GM18502 (cell line): ENCODE data around the gene ANKRD55.

Experiments
- ATAC-seq: cut with Tn5 transposase; IDR thresholded peaks from one replicate; pipeline ENCODE4 v1.9.1; 2021; ENCODE audit warnings: mild to moderate bottlenecking; ENCODE audit not compliant: unreplicated experiment, poor library complexity

Gene ANKRD55

DNA sequence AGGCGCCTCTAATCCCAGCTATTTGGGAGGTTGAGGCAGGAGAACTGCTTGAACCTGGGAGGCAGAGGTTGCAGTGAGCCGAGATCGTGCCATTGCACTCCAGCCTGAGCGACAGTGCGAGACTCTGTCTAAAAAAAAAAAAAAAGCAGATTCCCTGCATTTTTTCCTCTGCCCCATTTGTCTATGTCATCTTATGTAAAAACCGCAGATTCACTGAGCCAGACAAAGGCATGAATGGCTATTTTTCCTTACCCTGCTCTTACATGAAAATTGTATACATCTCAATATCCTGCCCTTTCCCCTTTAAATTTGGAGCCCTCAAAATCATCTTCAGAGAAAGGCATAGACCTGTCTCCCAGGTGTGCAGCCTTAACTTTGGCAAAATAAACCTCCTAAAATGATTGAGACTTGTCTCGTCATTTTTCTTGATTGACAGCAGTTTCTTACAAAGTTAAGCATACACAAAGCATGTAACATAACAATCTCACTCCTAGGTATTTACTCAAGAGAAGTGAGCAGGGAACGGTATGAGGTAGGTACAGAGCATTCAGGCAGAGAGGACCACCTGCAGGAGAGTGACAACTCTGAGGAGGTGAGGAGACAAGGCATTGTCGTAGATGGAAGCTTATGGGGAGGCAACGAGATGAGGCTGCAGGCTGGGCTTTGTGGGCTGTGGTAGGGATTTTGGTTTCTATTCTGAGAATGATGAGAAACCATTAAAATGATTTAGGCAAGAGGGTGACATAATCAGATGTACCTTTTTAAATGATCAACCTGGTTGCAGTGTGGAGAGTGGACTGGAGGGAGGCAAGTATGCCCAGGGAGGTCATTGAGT is 172.6 kb downstream of the ANKRD55 start:
- no peak for ATAC-seq

GRCh38 chr5:56059854-56060253 is 173.3 kb downstream of the ANKRD55 start:
- no peak for ATAC-seq

DNA sequence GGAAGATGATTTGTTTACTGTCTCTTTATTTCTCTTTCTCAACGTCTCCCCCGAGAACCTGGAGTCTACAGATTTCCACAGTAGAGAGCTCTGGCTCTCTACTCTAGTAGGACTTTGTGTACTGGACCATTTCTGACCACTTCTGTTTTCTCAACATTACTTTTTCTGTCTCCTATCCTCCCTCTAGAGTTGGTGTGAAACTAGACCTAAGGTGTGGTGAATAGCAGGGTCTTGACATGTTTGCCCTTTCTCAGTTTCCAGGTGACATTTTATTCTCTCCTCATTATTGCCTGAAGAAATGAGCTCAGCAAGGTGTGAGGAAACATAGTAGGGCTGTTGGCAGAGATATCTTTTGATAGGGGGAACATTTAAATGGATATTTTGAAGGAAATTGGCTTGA is 176.3 kb downstream of the ANKRD55 start:
- peak; percentile 86 for ATAC-seq

DNA sequence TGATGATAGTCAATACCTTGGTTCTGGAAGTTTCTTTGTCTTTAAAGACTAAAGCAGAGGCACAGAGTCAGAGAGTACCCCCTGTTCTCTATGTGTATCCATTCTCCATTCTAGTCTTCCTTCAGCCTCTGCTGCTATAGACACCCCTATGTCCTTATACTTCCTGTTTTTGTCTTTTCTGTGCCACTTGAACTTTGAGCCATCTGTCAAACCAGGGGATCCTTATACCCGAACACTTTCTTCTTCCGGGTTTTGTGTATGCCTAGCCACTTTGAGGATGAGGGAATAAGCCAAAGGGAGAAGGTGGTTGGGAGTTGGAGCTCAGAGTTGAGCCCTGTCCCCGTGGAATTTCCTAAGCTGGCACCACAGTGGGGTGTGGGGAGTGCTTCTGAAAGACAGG is 177.3 kb downstream of the ANKRD55 start:
- ATAC-seq, result no peak

DNA sequence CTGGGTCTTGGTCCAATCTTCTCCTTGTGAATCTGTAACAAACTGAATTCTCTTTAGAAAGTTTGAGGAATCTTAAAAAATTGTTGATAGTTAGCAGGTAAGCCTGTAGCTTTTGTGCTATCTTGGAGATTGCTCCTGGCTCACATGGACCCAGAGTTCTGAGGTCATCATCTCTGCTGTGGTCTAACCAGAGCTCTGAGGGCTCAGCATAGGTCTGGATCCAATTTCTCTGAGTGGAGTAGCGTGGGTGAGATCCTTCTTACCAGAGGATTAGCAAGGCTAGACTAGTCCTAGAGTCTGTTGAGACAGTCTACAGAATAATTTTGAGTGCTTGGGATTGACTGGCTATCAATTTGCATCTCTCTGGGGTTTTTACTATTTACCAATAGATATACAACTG is 177.8 kb downstream of the ANKRD55 start:
- ATAC-seq, result no peak

GRCh38 chr5:56054666-56055065 is 178.5 kb downstream of the ANKRD55 start:
- no peak for ATAC-seq

DNA sequence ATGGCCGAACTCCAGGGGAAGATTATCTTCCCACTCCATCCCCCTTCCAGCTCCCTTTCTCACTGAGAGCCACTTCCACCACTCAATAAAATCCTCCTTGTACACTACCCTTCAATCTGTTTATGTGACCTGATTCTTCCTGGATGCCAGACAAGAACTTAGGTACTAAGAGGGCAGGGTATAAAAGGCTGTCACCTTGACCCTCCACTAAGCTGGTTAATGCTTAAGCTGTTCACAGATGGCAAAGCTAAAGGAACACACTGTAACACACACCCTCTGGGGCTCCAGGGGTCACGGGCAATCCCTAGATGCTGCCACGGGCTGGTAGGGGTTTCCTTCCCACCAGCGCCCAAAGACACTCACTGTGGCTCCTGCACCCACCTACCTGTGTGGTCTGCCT is 179.8 kb downstream of the ANKRD55 start:
- ATAC-seq, result no peak

GRCh38 chr5:56052735-56053134 is 180.4 kb downstream of the ANKRD55 start:
- ATAC-seq, result no peak

GRCh38 chr5:56050551-56051255 is 182.4 kb downstream of the ANKRD55 start:
- no peak for ATAC-seq
